HG03342 (cell line): Measurements from ENCODE around the gene CORO2A.

Experiments used
- ATAC-seq: cut with Tn5 transposase; IDR thresholded peaks from one replicate; pipeline ENCODE4 v1.9.1; 2021; ENCODE audit warnings: mild to moderate bottlenecking, moderate library complexity; ENCODE audit not compliant: unreplicated experiment

Gene CORO2A, protein sequence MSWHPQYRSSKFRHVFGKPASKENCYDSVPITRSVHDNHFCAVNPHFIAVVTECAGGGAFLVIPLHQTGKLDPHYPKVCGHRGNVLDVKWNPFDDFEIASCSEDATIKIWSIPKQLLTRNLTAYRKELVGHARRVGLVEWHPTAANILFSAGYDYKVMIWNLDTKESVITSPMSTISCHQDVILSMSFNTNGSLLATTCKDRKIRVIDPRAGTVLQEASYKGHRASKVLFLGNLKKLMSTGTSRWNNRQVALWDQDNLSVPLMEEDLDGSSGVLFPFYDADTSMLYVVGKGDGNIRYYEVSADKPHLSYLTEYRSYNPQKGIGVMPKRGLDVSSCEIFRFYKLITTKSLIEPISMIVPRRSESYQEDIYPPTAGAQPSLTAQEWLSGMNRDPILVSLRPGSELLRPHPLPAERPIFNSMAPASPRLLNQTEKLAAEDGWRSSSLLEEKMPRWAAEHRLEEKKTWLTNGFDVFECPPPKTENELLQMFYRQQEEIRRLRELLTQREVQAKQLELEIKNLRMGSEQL

DNA sequence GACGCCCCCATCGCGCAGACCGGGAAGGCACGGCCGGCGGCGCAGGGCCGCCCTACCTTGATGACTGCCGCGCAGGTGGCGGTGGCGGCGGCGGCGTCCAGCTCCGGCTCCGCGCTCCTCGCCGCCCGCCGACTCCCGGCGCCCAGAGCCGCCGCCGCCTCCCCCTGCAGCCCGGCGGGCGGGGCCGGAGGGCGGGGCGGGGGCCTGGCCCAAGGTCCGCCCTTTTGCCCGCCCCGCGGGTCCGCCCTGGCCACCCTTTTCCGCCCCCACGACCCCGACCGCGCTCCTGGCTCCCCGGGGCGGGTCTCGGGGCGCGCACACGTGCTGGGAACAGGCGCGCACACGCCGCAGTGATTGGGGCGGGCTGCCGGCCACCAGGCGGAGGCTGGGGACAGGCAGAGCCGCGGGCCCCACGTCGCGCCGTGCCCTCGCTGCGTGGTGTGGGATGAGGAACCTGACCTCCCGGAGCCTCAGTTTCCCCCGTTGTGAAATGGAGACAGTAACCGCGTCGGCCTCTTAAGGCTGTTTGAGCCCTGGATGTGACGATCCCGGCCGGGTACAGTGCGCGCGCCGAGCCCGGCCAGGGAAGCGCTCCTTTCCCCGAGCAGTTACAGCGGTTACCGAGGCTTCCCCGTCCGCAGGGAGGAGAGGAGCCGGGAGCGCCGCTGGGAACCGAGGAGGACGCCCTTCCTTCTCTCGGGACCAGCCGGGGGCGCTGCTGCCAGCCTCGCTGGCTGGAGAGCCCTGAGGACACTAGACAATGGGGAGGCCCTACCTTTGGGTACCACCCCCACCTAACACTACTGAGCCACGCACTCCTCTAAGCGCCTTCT is at the start of gene CORO2A:
Gene CORO2A, minus strand, starts transcription at position 135 of the 833 bp plus-strand sequence. CDS start 34,977 bp downstream, outside the sequence.
- ATAC-seq = peak; percentile 50

DNA sequence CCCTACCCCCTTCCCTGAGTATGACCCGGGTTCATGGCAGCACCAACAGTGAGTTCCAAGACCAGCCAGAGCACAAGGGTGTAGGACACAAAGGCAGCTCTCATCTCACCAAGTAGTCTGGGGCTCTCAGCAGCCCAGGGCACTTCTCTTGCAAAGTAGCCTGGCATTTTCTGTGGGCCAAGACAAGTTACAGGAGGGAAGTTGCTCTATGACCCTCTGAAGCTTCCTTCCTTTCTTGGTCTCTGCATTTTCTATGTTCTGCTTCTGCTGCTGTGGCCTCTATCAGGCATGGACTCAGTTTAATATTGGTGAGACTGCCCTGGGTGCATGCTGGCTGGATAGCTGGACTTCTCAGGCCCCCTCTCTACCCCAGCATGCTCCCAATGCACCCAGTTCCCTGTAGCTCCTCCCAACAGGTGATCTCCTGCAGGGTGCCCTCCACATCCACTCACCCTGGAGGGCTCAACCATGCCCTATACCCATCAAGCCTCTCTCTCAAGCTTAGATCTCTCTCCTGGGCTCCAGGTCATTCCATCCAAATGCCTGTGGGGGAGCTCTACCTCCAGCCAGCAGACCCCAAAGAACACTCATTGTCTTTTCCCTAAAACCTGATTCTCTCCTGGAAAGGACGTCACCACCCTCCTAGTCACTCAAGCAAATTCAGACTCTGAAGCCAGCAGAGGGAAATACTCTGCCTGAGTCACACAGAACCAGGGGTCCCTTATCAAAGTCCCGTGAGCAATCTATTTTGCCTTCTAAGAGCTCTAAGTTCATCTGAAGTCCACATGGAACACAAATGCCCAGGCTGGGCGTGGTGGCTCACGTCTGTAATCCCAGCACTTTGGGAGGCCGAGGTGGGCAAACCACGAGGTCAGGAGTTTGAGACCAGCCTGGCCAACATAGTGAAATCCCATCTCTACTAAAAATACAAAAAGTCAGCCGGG is 49.2 kb upstream of the CORO2A start:
- ATAC-seq = no peak

DNA sequence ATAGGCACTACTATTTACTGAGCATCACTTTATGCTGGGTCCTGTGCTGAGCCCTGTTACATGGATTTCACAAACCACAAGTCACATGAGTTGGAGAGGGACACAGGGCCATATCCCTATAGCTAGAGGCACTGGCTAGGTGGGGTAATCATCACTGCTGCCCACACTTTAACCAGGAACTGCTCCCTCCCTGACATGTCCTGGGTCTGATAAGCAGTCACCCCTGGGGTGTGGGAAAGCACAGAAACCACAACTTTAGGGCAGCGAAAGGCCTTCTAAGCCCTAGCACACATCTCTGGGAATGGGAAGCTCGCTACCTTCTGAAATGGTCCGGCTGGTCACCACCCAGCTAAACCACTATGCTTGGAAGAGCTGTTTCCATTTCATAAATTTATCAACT is 48.0 kb upstream of the CORO2A start:
- no peak for ATAC-seq

DNA sequence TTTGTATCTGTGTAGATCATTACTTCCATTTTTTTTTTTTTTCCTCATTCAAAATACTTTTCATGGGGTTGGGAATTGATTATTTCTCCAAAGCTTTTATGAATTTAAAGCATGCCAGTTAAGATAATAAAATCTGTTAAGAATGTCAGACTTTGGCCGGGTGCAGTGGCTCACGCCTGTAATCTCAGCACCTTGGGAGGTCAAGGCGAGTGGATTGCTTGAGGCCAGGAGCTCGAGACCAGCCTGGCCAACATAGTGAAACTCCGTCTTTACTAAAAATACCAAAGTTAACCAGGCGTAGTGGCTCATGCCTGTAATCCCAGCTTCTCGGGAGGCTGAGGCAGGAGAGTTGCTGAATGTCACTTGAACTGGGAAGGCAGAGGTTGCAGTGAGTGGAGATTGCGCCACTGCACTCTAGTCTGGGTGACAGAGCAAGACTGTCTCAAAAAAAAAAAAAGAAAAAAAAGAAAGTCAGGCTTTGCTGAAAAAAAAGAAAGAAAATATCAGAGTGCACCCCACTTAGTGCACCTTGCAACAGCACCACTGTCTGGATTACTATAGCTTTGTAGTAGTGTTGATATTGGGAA is 44.6 kb upstream of the CORO2A start:
- ATAC-seq = no peak

DNA sequence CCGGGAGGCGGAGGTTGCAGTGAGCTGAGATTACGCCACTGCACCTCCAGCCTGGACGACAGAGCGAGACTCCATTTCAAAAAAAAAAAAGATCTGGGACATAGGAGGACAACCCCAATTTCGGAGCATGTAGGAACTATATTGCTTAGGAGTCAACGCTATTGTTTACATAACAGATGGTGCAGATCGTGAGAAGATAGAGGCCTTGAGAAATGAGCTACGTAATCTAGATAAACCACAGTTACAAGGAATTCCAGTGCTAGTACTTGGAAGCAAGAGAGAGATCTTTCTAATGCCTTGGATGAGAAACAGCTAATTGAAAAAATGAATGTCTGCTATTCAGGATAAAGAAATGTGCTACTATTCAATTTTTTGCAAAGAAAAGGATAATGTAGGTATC is 42.7 kb upstream of the CORO2A start:
- no peak for ATAC-seq

DNA sequence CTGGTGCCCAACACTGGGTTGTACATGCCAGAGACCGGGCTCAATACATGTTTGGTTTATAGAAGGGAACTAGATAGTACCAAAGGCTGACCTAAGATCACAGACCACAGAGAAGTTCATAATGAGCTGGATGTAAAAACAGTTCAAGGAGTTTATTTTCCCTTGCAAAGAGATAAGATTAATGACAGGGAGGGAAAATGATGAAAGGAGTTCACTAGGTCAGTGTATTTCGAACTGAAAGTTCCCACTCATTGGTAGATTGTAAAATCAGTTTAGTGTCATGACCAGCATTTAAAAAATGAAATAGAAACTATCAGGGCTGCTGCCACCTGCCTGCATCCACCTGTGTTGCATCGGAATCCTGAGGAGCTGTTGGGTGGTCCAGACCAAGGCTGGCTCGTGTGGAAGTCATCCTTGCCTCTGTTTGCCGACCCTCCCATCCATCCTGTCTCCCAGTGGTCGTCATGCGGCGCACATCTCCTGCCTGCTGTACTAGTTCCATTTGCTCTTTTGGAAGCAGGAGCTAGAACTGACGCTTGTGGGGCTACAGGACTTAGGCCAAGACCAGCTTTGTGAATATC is 41.9 kb upstream of the CORO2A start:
- ATAC-seq = no peak

DNA sequence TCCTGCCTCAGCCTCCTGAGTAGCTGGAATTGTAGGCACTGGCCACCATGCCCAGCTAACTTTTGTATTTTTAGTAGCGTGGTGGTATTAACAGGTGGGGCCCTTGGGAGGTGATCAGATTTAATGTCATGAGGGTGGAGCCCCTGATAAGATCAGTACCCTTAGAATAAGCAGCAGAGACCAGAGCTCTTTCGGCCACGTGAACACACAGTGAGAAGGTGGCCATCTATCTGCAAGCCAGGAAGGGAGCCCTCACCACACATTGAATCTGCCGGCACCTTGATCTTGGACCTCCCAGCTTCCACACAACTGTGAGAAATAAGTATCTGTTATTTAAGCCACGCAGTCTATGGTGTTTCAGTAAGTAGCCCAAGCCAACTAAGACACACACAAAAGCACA is 40.5 kb upstream of the CORO2A start:
- ATAC-seq = no peak

DNA sequence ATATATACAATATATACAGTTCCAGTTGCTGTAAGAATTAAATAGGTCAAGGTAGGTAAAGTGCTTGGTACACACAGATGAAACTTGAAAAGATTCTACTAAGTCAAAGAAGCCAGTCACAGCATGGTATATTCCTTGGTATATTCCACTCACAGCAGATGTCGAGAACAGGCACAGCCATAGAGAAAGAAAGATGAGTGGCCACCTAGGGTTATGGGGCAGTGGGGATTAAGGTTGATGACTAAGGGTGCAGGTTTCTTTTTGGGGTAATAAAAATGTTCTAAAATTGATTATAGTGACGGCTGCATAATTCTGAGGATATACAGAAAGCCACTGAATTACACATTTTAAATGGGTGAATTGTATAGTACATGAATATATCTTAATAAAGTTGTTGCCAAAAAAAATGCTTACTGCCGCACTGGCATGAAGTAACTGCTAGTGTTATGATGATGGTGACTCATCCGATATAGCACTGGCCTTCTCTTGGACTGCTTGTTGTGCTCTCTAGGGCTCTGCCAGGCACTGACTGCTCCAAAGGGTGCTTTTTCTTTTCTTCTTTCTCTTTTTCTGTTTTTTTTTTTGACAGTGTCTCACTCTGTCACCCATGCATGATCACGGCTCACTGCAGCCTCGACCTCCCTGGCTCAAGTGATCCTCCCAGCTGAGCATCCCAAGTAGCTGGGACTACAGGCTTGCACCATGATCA is 39.5 kb upstream of the CORO2A start:
- no peak for ATAC-seq

DNA sequence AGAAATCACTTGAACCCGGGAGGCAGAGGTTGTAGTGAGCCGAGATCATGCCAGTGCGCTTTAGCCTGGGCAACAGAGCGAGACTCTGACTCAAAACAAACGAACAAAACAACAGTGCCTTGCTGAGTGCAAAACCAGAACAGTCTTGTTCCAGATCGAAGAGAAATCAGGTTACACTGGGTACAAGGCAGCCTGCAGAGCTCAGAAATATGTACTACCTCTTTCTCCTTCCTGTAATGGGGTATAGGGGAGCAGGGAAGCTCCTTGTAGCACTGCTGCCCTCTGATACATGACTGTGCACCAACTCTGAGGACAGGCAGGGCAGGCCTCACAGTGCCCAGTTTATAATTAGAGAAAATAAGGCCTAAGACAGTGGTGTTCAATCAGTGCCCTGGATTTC is 38.4 kb upstream of the CORO2A start:
- no peak for ATAC-seq

DNA sequence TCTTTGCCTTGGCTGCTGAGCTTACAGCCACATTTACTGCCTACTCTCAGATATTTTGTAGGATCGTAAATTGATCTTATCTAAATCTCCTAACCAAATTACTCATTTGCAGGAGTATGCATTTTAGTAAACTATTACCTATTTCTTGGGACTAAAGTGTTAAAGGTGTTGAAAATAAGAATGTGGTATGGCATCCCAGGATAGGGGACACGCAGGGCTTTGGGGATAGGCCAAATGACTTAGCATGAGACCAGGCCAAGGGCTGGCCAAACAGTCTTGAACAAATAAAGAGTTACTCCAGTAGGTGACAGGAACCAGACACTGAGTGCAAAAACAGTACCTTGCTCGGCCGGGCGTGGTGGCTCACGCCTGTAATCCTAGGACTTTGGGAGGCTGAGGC is 37.9 kb upstream of the CORO2A start:
- no peak for ATAC-seq

DNA sequence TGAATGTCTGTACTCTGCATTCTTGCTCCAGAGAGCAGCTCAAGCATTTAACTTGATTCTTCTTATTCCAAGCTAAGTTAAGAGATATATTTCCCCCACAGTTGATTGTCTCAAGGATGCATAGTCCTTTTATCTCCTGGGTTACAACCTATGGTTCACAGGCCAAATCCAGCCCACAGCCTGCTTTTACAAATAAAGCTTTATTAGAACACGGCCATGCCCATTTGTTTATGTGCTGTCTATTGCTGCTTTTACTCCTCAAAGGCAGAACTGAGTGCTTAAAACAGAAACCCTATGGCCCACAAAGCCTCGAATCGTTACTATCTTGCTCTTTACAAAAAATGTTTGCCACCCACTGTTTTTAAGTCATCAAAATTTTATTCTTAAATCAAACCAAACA is 37.2 kb upstream of the CORO2A start:
- no peak for ATAC-seq

DNA sequence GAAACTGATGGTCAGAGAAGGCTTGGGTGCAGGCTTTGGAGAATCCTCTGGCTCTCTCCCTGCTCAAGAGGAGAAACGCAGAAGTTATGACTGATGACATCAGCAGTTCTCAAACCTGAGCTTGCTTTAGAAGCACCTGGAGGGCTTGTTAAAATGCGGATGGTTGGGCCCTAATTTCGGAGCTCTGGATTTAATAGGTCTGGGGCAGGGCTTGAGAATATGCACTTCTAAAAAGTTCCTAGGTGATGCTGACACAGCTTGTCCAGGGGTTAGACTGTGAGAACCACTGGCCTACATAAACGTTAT is 36.6 kb upstream of the CORO2A start:
- no peak for ATAC-seq

DNA sequence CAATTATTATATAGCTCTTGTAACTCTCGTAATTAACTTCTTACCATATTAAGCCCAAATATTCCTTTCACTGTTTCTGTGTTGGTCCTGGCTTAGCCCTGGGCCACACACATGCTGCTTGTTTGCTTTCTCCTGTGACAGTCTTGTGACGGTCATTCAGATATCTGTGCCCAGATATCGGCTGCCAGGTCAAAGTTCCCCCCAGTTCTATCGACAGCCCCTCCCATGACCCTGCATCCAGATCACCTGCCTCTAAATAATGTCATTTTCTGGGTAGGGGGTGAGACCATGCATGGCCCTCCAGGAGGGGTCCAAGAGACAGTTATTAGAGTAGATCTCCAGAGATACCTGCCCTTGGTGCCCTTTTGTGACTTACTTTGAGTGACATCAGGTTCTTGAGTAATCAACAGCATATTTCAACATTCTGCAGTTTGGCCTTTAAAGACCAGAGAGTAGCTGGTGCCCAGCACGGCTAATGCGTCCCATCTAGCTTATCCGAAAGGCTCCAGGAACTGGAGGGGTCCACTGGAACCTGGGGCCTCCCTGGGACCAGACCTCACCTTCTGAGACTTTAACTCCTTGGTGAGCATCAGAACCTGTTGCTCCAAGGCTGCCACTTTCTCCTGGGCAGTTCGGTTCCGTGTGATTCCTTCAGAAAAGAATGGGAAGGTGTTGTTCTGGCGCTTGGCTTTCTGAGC is 36.1 kb upstream of the CORO2A start:
- ATAC-seq = no peak

DNA sequence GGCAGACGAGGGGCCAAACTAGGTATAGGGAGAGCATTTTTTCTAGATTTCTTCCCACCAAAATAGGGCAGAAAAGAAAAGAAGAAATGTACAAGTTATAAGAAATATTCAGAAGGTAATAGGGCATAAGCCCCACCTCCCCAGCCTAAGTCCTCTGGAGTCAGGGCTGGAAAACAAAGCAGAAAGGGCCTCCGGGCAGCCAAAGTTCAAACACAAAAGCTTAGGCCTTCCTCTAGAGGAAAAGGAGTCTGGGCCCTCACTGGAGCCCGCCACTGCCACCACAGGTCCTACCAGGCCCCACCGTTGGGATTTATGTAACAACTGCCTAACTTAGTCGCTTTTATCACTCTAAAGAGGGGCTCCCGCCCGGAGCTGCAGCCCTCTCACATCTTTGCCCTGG is 35.4 kb upstream of the CORO2A start:
- no peak for ATAC-seq

DNA sequence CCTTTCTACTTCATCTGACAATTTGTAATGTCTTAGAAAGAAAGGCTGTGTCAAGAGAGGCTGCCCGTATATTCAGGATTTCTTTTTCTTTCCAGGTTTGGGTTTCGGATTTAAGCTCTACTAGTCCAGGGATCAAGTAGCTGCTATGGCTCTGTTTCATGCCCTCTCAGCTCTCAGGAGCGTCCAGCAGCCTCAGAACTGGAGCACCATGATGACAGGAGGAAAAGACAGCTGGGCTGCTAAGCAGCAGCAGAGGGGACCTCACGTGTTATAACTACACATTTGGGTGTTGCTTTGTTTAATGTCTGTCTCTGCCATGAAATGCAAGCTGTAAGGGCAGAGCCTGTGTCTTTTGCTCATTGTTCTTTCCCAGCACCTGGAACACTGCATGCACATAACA is 34.5 kb upstream of the CORO2A start:
- ATAC-seq = no peak

DNA sequence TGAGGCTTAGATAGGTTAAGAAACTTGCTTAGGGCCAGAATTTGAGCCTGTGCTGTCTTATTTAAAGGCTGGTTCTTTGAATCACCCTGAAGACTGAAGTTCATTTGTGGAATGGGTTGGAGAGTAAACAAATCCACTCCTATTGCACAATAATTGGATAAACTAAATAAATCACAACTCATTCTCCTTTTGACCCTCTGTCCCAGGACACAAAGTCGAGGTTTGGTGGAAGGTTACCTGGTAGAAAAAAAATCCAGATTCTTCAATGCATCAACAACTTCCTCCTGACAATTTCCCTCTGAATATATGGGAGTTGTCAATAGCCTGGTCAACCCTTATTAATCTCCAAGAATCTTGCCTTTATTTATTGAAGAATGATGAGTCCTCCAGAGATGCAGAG is 34.1 kb upstream of the CORO2A start:
- no peak for ATAC-seq

DNA sequence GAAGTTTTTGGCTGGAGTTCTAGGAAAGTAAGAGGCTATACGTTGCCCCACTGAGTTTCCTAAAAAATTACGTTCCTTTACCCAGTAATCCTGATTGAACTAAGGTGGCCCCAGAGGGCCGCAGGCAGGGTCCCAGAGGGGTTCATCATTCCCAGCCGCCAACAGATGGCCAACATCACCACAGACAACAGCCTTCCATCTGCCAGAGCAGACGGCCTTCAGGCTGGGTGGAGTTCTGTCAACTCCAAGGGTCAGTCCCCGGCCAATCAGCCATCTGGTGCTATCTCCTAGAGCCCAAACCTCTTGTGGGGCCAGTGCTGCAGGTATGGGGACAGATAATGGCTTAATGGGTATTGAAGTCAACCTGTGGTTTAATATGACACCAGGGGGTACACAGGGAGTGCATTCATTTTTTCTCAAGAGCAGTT is 32.6 kb upstream of the CORO2A start:
- no peak for ATAC-seq

DNA sequence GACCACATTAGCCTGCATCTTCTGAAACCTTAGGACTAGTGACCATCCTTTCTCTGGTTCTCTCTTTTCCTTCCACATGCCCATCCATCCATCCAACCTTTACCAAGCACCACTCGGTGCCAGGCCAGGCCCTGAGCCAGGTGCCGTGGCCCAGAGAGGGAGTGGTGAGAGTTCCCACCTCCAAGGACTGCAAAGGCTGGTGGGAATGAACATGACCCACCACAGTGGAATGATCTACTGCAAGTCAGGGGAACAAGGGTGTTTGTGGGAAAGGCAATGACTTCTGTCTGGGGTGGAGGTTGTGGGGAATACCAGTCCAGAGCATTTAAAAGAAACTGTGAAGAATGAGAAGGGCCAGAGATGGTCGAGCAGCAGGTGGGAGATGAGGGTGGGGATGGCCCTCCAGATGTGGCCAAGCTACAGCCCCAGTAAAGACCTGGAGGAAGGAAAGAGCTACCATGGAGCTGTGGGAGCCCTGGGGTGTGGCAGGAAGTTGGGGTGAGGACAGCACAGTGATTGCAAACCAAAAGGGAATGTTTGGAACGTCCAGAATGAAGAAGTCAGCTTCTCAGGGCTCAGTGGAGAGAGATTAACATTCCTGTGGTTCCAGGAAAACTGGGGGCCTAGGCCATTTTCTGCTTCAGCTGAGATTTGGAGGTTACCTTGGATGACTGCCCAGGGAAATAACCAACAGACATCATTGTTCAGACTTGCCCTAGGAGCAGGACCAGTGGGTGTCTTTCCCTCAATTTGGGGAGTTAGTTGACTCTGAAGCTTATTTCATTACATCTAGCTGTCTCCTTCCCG is 30.7 kb upstream of the CORO2A start:
- no peak for ATAC-seq
